ENCODE measurements around the gene GOLGA5. TPM values are rescaled to one million over a fixed set of nuclear protein-coding genes. Genes with fewer than 3 reads are reported as not detected.
A peak's percentile ranks its signal among the peaks of the same experiment; 100 is the strongest.

GOLGA5 gene
- total RNA-seq, 3 donors from 2014 or later (not counting 1 experiment from before 2014, with no cell fraction given) = 11.5 to 21.0 (median 17.1) TPM

GRCh38 chr14:92846162-92846897 is 52.2 kb downstream of the GOLGA5 start:
- Histone ChIP-seq H3K27me3 (ENCODE audit: control insufficient read depth, insufficient read depth, low read length) (no peaks in the 10 kb centered on the region), H3K4me1 (ENCODE audit: control insufficient read depth, insufficient read depth, low read length) (peaks cover 13% of the 10 kb centered on the region), H3K27ac (ENCODE audit: low read length) (no peak overlapping the region), H3K9me3 (ENCODE audit: control insufficient read depth, insufficient read depth, low read length) (no peaks in the 10 kb centered on the region), H3K36me3 (ENCODE audit: control insufficient read depth, insufficient read depth, low read length) (peaks cover under 1% of the 10 kb centered on the region), H3K4me3 (ENCODE audit: low read length) (no peak overlapping the region)
- TF ChIP-seq, protein P1, sequence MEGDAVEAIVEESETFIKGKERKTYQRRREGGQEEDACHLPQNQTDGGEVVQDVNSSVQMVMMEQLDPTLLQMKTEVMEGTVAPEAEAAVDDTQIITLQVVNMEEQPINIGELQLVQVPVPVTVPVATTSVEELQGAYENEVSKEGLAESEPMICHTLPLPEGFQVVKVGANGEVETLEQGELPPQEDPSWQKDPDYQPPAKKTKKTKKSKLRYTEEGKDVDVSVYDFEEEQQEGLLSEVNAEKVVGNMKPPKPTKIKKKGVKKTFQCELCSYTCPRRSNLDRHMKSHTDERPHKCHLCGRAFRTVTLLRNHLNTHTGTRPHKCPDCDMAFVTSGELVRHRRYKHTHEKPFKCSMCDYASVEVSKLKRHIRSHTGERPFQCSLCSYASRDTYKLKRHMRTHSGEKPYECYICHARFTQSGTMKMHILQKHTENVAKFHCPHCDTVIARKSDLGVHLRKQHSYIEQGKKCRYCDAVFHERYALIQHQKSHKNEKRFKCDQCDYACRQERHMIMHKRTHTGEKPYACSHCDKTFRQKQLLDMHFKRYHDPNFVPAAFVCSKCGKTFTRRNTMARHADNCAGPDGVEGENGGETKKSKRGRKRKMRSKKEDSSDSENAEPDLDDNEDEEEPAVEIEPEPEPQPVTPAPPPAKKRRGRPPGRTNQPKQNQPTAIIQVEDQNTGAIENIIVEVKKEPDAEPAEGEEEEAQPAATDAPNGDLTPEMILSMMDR (IDR thresholded peaks at IDR 0.05) = no peak
- intact Hi-C loops (cut with micrococcal nuclease) = no loop called here
- Mint-ChIP-seq H3K9me3 (peaks cover 0 to 2% of the 10 kb centered on the region in 2 donors), H3K4me3 (no peak overlapping the region), H3K27ac (peak overlapping the region in 1 of 2 donors; percentile 42), H3K27me3 (ENCODE audit: low read depth in 2 of 2) (no peaks in the 10 kb centered on the region), H3K36me3 (no peaks in the 10 kb centered on the region), H3K4me1 (peaks cover 17 to 19% of the 10 kb centered on the region in 2 donors)
- DNase-seq (peak in 1 of 2 donors; percentile 27), ATAC-seq (peak; percentile 81 to 87 (median 82))
- WGBS (ENCODE audit: insufficient coverage) = 48% methylated on average over 2 of the region's 2 CpGs

DNA sequence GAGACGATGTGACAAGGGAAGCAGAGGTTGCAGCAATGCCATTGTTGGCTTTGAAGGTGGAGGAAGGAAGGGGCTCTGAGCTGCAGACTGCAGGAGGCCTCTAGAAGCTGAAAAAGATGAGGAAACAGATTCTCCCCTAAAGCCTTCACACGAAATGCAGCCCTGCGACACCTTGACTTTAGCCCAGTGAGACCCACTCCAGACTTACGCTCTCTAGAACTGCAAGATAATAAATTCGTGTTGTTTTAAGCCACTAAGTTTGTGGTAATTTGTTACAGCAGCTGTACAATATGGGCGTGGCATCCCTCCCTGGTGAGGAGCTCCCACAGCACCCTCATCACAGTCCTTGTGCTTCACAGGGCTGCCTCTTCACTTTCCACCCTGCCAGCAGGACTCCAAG is 53.2 kb downstream of the GOLGA5 start:
- no peak overlapping the region for H3K27ac ChIP-seq (ENCODE audit: low read length)
- TF ChIP-seq, protein P1 (IDR thresholded peaks at IDR 0.05) = no peak
- Mint-ChIP-seq H3K27ac (peak overlapping the region in 1 of 2 donors; percentile 42), H3K4me3 (no peak overlapping the region), H3K36me3 (no peaks in the 10 kb centered on the region), H3K27me3 (ENCODE audit: low read depth in 2 of 2) (peaks cover 2 to 7% of the 10 kb centered on the region in 2 donors), H3K9me3 (peaks cover 0 to 2% of the 10 kb centered on the region in 2 donors), H3K4me1 (peaks cover 17 to 19% of the 10 kb centered on the region in 2 donors)
- no peaks in the 10 kb centered on the region for H3K36me3 ChIP-seq (ENCODE audit: control insufficient read depth, insufficient read depth, low read length)
- ATAC-seq (no peak), DNase-seq (peak in 1 of 2 donors; percentile 22)
- peaks cover 13% of the 10 kb centered on the region for H3K4me1 ChIP-seq (ENCODE audit: control insufficient read depth, insufficient read depth, low read length)
- no peaks in the 10 kb centered on the region for H3K9me3 ChIP-seq (ENCODE audit: control insufficient read depth, insufficient read depth, low read length)
- WGBS (ENCODE audit: insufficient coverage) = 42% methylated on average over 6 of the region's 6 CpGs
- H3K27me3 ChIP-seq (ENCODE audit: control insufficient read depth, insufficient read depth, low read length) = no peaks in the 10 kb centered on the region
- no peak overlapping the region for H3K4me3 ChIP-seq (ENCODE audit: low read length)
- intact Hi-C loops (cut with micrococcal nuclease) = no loop called here

GRCh38 chr14:92847749-92848148 is 53.6 kb downstream of the GOLGA5 start:
- ATAC-seq (no peak), DNase-seq (no peak)
- H3K36me3 Mint-ChIP-seq = no peaks in the 10 kb centered on the region
- H3K4me3 Mint-ChIP-seq = no peak overlapping the region
- intact Hi-C loops (cut with micrococcal nuclease) = no loop called here
- TF ChIP-seq, protein P1 (IDR thresholded peaks at IDR 0.05) = no peak
- H3K27ac ChIP-seq (ENCODE audit: low read length) = no peak overlapping the region
- H3K36me3 ChIP-seq (ENCODE audit: control insufficient read depth, insufficient read depth, low read length) = no peaks in the 10 kb centered on the region
- peaks cover 14% of the 10 kb centered on the region for H3K4me1 ChIP-seq (ENCODE audit: control insufficient read depth, insufficient read depth, low read length)
- peak overlapping the region in 1 of 2 donors; percentile 42 for H3K27ac Mint-ChIP-seq
- no peaks in the 10 kb centered on the region for H3K27me3 ChIP-seq (ENCODE audit: control insufficient read depth, insufficient read depth, low read length)
- 84% methylated on average over 2 of the region's 2 CpGs for WGBS (ENCODE audit: insufficient coverage)
- H3K9me3 ChIP-seq (ENCODE audit: control insufficient read depth, insufficient read depth, low read length) = no peaks in the 10 kb centered on the region
- no peak overlapping the region for H3K4me3 ChIP-seq (ENCODE audit: low read length)
- peaks cover 6 to 12% of the 10 kb centered on the region in 2 donors for H3K27me3 Mint-ChIP-seq (ENCODE audit: low read depth in 2 of 2)
- H3K9me3 Mint-ChIP-seq = peaks cover 0 to 2% of the 10 kb centered on the region in 2 donors
- peaks cover 17 to 19% of the 10 kb centered on the region in 2 donors for H3K4me1 Mint-ChIP-seq
